DND-41 (cell line): ENCODE measurements around the gene MISP3.
A peak's percentile ranks its signal among the peaks of the same experiment; 100 is the strongest.

ENCODE experiments used
- ATAC-seq: fragments of 200-7000 bp; cut with Tn5 transposase; 3 replicates; pipeline ENCODE4 v1.9.1; 2021; ENCODE audit warnings: low read depth; ENCODE audit not compliant: insufficient read depth
- DNase-seq: peaks from one replicate; pipeline ENCODE4 v3.0.0-alpha.2; 2020
- H2AFZ ChIP-seq: 2 replicates; pipeline ENCODE4 v1.6.0; 2012; ENCODE audit warnings: low read depth, low read length
- H3K27ac ChIP-seq: 2 replicates; pipeline ENCODE4 v1.5.1; 2012; ENCODE audit warnings: low read length, inconsistent platforms
- H3K27me3 ChIP-seq: fragments of 200-600 bp; sonication (generic); 2 replicates; pipeline ENCODE4 v1.6.0; 2012; ENCODE audit warnings: low read length, mild to moderate bottlenecking, inconsistent platforms; ENCODE audit not compliant: insufficient read depth, poor library complexity
- H3K36me3 ChIP-seq: 2 replicates; pipeline ENCODE4 v1.5.1; 2012; ENCODE audit warnings: low read length, inconsistent platforms; ENCODE audit not compliant: insufficient read depth
- H3K4me1 ChIP-seq: 2 replicates; pipeline ENCODE4 v1.5.1; 2012; ENCODE audit warnings: mild to moderate bottlenecking, low read length; ENCODE audit not compliant: insufficient read depth
- H3K4me2 ChIP-seq: 2 replicates; pipeline ENCODE4 v1.6.0; 2012; ENCODE audit warnings: mild to moderate bottlenecking, moderate library complexity, low read length, inconsistent platforms; ENCODE audit not compliant: insufficient read depth
- H3K4me3 ChIP-seq, 2 experiments: fragments of 200-600 bp in 1 of 2; shearing (Covaris generic) in 1 of 2; 2 replicates each; pipeline ENCODE4 v1.5.1; 2012 to 2016; ENCODE audit warnings: inconsistent platforms in 2 of 2, low read length in 2 of 2, mild to moderate bottlenecking in 2 of 2, low read depth in 1 of 2, moderate library complexity in 1 of 2
- H3K79me2 ChIP-seq: 2 replicates; pipeline ENCODE4 v1.6.0; 2012; ENCODE audit warnings: low read length, inconsistent platforms; ENCODE audit not compliant: insufficient read depth
- H3K9ac ChIP-seq: 2 replicates; pipeline ENCODE4 v1.6.0; 2012; ENCODE audit warnings: low read depth, mild to moderate bottlenecking, inconsistent platforms, low read length, moderate library complexity
- H3K9me3 ChIP-seq: 2 replicates; pipeline ENCODE4 v1.5.1; 2012; ENCODE audit warnings: low read length, moderate library complexity, mild to moderate bottlenecking, inconsistent platforms; ENCODE audit not compliant: insufficient read depth, severe bottlenecking
- H4K20me1 ChIP-seq: 2 replicates; pipeline ENCODE4 v1.6.0; 2012; ENCODE audit warnings: low read length; ENCODE audit not compliant: insufficient read depth
- EZH2 ChIP-seq: IDR thresholded peaks from 3 replicates; pipeline ENCODE4 v1.6.1; 2012; ENCODE audit warnings: borderline replicate concordance, low read depth, mild to moderate bottlenecking, moderate library complexity, low read length, inconsistent platforms; ENCODE audit not compliant: severe bottlenecking
- TF ChIP-seq, protein P1 (sequence below): IDR thresholded peaks from 2 replicates; pipeline ENCODE4 v1.5.1; 2012; ENCODE audit warnings: borderline replicate concordance, low read length, moderate library complexity, mild to moderate bottlenecking; ENCODE audit not compliant: poor library complexity, severe bottlenecking; ENCODE audit errors: extremely low read depth

MISP3 gene

DNA sequence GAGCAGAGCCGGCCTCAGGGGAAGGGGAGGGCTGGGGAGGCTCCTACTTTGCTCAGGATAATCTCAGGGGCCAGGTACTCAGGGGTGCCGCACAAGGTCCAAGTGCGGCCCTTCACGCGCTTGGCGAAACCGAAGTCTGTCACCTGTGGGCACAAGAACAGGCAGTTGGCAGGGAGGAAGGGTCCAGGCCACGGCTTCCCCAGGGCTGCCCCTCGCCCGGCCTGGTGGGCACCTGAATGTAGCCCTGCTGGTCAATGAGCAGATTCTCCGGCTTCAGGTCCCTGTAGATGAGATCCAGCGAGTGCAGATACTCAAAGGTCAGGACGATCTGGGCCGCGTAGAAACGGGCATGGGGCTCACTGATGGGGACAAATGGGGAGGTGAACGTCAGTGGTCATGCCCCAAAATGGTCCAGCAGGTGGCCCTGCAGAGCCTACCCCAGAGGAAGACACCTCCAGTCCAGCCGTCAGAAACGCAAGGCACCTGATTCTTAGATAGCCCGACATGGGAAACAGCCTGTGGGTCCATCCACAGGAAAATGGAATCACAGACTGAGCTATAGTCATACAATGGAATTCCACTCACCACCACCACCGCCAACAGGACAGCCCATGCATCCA, 25.1 kb downstream of the MISP3 start:
- H4K20me1 ChIP-seq: no peaks in the 10 kb centered on the region
- ATAC-seq (no peak), DNase-seq (no peak)
- H3K4me1 ChIP-seq: no peaks in the 10 kb centered on the region; the same call in 1 of the 2 replicates
- no peak overlapping the region for H3K4me2 ChIP-seq
- no peaks in the 10 kb centered on the region for H3K27me3 ChIP-seq
- H3K27ac ChIP-seq: no peak overlapping the region
- H3K9ac ChIP-seq: no peak overlapping the region
- H3K9me3 ChIP-seq: peaks cover 9% of the 10 kb centered on the region
- H3K36me3 ChIP-seq: peaks cover 44% of the 10 kb centered on the region
- H3K79me2 ChIP-seq: no peaks in the 10 kb centered on the region
- H2AFZ ChIP-seq: no peak overlapping the region
- TF ChIP-seq, protein P1, sequence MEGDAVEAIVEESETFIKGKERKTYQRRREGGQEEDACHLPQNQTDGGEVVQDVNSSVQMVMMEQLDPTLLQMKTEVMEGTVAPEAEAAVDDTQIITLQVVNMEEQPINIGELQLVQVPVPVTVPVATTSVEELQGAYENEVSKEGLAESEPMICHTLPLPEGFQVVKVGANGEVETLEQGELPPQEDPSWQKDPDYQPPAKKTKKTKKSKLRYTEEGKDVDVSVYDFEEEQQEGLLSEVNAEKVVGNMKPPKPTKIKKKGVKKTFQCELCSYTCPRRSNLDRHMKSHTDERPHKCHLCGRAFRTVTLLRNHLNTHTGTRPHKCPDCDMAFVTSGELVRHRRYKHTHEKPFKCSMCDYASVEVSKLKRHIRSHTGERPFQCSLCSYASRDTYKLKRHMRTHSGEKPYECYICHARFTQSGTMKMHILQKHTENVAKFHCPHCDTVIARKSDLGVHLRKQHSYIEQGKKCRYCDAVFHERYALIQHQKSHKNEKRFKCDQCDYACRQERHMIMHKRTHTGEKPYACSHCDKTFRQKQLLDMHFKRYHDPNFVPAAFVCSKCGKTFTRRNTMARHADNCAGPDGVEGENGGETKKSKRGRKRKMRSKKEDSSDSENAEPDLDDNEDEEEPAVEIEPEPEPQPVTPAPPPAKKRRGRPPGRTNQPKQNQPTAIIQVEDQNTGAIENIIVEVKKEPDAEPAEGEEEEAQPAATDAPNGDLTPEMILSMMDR: peak; percentile 19
- TF ChIP-seq EZH2: no peak
- no peak overlapping the region for H3K4me3 ChIP-seq

DNA sequence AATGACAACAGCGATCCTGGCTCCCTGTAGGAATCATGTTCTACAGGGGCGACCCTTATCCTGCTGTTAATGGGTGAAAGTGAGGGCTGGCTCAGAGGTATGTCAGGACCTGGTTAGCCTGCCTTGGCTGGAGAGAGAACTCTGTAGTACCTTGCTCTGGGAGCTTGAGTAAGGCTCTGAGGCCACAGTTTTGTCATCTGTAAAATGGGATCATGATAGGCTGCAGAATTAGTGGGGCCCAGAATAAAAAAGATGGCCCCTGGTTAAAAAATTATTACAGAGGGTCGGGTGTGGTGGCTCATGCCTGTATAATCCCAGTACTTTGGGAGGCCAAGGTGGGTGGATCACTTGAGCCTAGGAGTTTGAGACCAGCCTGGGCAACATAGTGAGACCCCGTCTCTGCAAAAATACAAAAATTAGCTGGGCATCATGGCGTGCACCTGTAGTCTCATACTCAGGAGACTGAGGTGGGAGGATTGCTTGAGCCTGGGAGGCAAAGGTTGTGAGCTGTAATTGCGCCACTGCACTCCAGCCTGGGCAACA, 28.5 kb downstream of the MISP3 start:
- Histone ChIP-seq H3K27me3 (no peaks in the 10 kb centered on the region), H3K27ac (no peak overlapping the region), H4K20me1 (no peaks in the 10 kb centered on the region), H2AFZ (no peak overlapping the region), H3K36me3 (peaks cover 57% of the 10 kb centered on the region), H3K79me2 (no peaks in the 10 kb centered on the region), H3K9me3 (no peaks in the 10 kb centered on the region), H3K4me3 (no peak overlapping the region), H3K9ac (no peak overlapping the region), H3K4me1 (no peaks in the 10 kb centered on the region), H3K4me2 (no peak overlapping the region)
- DNase-seq: no peak
- no peak for ATAC-seq
- TF ChIP-seq, protein P1: no peak

DNA sequence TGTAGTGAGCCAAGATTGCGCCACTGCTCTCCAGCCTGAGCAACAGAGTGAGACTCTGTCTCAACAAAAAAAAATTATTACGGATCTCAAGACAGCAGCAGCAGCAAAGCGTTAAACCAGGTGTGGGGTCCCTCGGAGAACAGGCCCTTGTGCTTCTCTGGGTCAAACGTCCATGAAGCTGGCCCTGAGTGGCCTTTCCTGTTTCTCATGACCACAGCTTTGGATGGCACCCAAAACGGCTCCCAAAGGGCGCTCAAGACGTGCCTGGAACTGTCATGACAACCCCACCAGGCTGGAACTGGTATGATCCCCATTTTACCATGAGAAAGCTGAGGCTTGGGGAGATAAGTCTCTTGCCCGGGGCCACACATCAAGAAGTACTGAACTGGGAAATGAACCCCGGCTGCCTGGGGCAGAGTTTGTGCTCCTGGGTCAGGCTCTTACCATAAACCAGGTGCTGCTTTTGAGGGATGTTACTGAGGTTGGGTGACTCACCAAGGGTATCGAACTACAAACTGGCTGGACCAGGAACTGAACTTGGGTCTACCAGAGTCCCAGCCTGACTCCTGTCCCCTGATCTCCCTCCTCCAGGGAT, 29.6 kb downstream of the MISP3 start:
- no peak overlapping the region for H3K27ac ChIP-seq
- H4K20me1 ChIP-seq: no peaks in the 10 kb centered on the region
- H2AFZ ChIP-seq: no peak overlapping the region
- no peak overlapping the region for H3K9ac ChIP-seq
- ATAC-seq (no peak), DNase-seq (no peak)
- TF ChIP-seq, protein P1: no peak
- no peak overlapping the region for H3K4me3 ChIP-seq
- no peak overlapping the region for H3K4me2 ChIP-seq
- H3K4me1 ChIP-seq: no peaks in the 10 kb centered on the region
- H3K36me3 ChIP-seq: peaks cover 49% of the 10 kb centered on the region
- no peaks in the 10 kb centered on the region for H3K27me3 ChIP-seq
- no peaks in the 10 kb centered on the region for H3K79me2 ChIP-seq
- H3K9me3 ChIP-seq: no peaks in the 10 kb centered on the region

DNA sequence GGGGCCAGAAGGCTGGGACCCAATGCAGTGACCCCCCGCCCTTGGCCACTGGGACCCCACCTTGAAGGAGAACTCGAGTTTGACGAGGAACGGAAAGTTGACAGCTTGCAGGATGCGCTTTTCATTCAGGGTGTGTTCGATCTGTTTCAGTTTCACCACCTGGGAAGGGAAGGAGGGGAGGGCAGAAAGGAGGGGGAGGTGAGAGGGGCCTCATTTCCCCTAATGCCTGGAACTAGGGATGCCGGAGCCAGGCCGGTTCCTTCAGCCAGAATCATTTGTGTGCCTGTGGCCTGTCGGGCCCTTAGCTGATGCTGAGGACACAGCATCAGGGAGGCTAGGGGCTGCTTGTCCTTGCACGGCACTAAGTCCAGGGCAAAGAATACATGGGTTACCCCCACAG, 30.2 kb downstream of the MISP3 start:
- Histone ChIP-seq H3K4me1 (no peaks in the 10 kb centered on the region), H3K36me3 (peaks cover 44% of the 10 kb centered on the region), H3K27ac (no peak overlapping the region), H2AFZ (no peak overlapping the region), H4K20me1 (no peaks in the 10 kb centered on the region; the same call in 1 of the 2 replicates), H3K79me2 (0 out of 2 replicates have a peak, but pooled peaks cover under 1% of the 10 kb centered on the region), H3K4me3 (no peak overlapping the region), H3K9ac (no peak overlapping the region), H3K9me3 (no peaks in the 10 kb centered on the region), H3K4me2 (no peak overlapping the region), H3K27me3 (no peaks in the 10 kb centered on the region)
- TF ChIP-seq, protein P1: no peak
- TF ChIP-seq EZH2: no peak
- ATAC-seq (no peak), DNase-seq (no peak)
